HG02938 (cell line): ENCODE data around the gene ZC3H10.
"Not testable (repeated sequence)": the region's sequence is repeated elsewhere in the genome, so short reads cannot be mapped to it uniquely, and the experiment has no call there.

Experiments used
- ATAC-seq: cut with Tn5 transposase; IDR thresholded peaks from one replicate; pipeline ENCODE4 v1.9.1; 2021; ENCODE audit warnings: mild to moderate bottlenecking, moderate library complexity; ENCODE audit not compliant: unreplicated experiment

The ZC3H10 gene, protein sequence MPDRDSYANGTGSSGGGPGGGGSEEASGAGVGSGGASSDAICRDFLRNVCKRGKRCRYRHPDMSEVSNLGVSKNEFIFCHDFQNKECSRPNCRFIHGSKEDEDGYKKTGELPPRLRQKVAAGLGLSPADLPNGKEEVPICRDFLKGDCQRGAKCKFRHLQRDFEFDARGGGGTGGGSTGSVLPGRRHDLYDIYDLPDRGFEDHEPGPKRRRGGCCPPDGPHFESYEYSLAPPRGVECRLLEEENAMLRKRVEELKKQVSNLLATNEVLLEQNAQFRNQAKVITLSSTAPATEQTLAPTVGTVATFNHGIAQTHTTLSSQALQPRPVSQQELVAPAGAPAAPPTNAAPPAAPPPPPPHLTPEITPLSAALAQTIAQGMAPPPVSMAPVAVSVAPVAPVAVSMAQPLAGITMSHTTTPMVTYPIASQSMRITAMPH

GRCh38 chr12:56117778-56118687, at the start of gene ZC3H10:
TSS of gene ZC3H10 (plus strand) at chr12:56118266. CDS start at chr12:56120563, 2,297 bp downstream.
- peak; percentile 75 for ATAC-seq

GRCh38 chr12:56071648-56072047, 46.4 kb upstream of the ZC3H10 start:
- no peak for ATAC-seq

DNA sequence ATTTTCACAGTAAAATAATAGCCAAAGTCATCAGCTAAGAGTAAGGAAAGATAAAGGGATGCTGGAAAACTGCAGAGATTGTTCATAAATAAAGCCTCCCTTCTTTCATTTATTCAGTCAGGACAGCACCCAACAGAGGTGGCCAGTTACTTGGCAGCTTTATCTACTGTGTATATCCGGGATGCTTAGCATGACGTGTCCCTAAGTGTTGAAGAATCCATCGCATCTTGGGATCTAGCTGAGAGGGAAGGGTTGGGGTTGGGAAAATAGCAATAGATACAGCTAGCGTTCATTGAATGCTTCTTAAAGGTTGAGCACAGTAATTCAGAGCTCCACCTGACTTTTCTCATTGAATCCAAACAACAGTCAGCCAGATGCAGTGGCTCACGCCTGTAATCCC, 43.7 kb upstream of the ZC3H10 start:
- no peak for ATAC-seq

GRCh38 chr12:56077966-56078365, 40.1 kb upstream of the ZC3H10 start:
- ATAC-seq, result not testable (repeated sequence)

DNA sequence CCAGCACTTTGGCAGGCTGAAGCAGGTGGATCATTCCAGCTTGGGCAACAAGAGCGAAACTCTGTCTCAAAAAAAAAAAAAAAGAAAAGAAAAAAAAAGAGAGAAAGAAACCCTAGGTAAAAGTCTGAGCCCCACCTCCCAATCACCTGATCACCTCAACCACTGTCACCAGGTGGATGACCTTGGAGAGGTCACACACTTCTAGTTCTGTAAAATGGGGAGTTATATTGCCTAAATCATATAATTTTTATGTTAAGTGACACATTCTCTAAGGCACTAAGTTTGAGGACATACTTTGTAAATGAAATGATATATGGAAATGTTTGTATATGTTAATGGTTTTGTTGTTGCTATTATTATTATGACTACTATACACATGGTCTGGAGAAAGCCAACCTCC, 39.6 kb upstream of the ZC3H10 start:
- ATAC-seq, result no peak

- ATAC-seq, result peak; percentile 55
Measured at GRCh38 chr12:56078931-56079722, 38.9 kb upstream of the ZC3H10 start.

DNA sequence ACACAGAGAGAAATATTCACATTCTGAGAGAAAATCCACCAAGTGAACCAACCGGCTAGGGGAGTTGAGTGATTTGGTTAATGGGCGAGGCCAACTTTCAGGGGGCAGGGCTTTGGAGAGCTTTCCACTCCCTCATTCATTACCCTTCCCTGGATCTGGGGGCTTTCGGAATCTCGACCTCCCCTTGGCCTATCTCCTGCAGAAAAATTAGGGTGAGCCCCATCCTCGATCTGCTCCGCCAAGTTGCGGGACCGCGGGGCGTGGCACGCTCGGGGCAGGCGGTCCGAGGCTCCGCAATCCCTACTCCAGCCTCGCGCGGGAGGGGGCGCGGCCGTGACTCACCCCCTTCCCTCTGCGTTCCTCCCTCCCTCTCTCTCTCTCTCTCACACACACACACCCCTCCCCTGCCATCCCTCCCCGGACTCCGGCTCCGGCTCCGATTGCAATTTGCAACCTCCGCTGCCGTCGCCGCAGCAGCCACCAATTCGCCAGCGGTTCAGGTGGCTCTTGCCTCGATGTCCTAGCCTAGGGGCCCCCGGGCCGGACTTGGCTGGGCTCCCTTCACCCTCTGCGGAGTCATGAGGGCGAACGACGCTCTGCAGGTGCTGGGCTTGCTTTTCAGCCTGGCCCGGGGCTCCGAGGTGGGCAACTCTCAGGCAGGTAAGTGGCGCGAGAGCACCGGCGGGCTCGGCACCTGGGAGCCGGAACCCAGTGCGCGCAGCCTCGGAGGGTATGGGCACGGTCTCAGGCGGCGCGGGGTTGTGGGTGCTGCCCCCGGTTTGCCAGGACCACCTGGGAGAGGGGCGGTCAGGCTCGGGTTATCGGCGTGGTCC, 38.1 kb upstream of the ZC3H10 start, which contains the start of gene ERBB3:
ERBB3 (plus strand) TSS at position 443 of the 833 bp plus-strand sequence; CDS start at position 579, 136 bp downstream.
- ATAC-seq, result peak; percentile 35

GRCh38 chr12:56080556-56081138, 37.4 kb upstream of the ZC3H10 start:
- ATAC-seq, result no peak

- ATAC-seq, result no peak
Measured at GRCh38 chr12:56081393-56082347, 36.4 kb upstream of the ZC3H10 start.

- no peak for ATAC-seq
Measured at GRCh38 chr12:56082382-56082781, 35.7 kb upstream of the ZC3H10 start.

- no peak for ATAC-seq
Measured at GRCh38 chr12:56082967-56083366, 35.1 kb upstream of the ZC3H10 start.

DNA sequence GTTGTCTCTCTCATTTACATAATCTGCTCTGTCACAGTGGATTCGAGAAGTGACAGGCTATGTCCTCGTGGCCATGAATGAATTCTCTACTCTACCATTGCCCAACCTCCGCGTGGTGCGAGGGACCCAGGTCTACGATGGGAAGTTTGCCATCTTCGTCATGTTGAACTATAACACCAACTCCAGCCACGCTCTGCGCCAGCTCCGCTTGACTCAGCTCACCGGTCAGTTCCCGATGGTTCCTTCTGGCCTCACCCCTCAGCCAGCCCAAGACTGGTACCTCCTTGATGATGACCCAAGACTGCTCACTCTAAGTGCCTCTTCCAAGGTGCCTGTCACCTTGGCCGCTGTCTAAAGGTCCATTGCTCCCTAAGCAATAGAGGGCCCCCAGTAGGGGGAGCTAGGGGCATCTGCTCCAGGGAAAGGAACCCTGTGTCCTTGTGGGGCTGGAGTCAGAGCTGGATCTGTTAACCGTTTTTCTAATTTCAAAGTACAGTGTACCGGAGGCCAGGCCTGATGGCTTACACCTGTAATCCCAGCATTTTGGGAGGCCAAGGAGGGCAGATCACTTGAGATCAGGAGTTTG, 33.0 kb upstream of the ZC3H10 start:
- no peak for ATAC-seq

- ATAC-seq, result no peak
Measured at GRCh38 chr12:56086096-56086495, 32.0 kb upstream of the ZC3H10 start.

DNA sequence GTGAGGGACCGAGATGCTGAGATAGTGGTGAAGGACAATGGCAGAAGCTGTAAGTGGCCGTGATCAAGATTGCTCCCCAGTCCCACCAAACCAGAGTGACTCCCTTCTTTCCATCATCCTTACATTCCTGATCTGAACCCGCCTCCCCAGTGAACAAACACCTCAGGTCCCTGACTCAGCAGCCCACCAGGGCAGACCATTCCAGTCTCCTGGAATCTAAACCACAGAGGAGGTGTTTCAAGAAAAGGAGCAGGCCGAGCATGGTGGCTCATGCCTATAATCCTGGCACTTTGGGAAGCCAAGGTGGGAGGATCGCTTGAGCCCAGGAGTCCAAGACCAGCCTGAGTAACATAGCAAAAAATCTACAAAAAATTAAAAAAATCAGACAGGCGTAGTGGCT, 31.5 kb upstream of the ZC3H10 start:
- ATAC-seq, result no peak

- no peak for ATAC-seq
Measured at GRCh38 chr12:56087220-56087619, 30.8 kb upstream of the ZC3H10 start.

- ATAC-seq, result no peak
Measured at GRCh38 chr12:56097738-56098137, 20.3 kb upstream of the ZC3H10 start.

- no peak for ATAC-seq
Measured at GRCh38 chr12:56098592-56098991, 19.5 kb upstream of the ZC3H10 start.

GRCh38 chr12:56099787-56100186, 18.3 kb upstream of the ZC3H10 start:
- no peak for ATAC-seq
